GM23338 (cell line): Measurements from ENCODE around the gene TPGS2. TPM values are rescaled to one million over a fixed set of nuclear protein-coding genes. Genes with fewer than 3 reads are reported as not detected.

Experiments used
- ATAC-seq: fragments of 200-7000 bp; cut with Tn5 transposase; 3 replicates; pipeline ENCODE4 v1.9.1; 2020
- DNase-seq: peaks from one replicate; pipeline ENCODE4 v3.0.0-alpha.2; 2015; ENCODE audit warnings: low spot score
- H2AFZ ChIP-seq: fragments of 200-600 bp; sonication (generic); 2 replicates; pipeline ENCODE4 v1.8.0; 2016; ENCODE audit warnings: antibody characterized with exemption, mild to moderate bottlenecking, moderate library complexity
- H3F3A ChIP-seq: fragments of 200-600 bp; sonication (generic); replicated peaks from 2 replicates; pipeline ENCODE4 v1.8.0; 2017; ENCODE audit warnings: antibody characterized with exemption, mixed run types, low read depth
- H3K27ac ChIP-seq: fragments of 200-600 bp; sonication (generic); 2 replicates; pipeline ENCODE4 v1.6.1; 2016; ENCODE audit warnings: low read depth
- H3K27me3 ChIP-seq: fragments of 200-600 bp; sonication (generic); 2 replicates; pipeline ENCODE4 v1.8.0; 2016; ENCODE audit warnings: mild to moderate bottlenecking, mixed run types, moderate library complexity; ENCODE audit not compliant: insufficient read depth
- H3K36me3 ChIP-seq: fragments of 200-600 bp; sonication (generic); 2 replicates; pipeline ENCODE4 v1.8.0; 2016; ENCODE audit warnings: mild to moderate bottlenecking; ENCODE audit not compliant: insufficient read depth
- H3K4me1 ChIP-seq: fragments of 200-600 bp; sonication (generic); 2 replicates; pipeline ENCODE4 v1.8.0; 2016; ENCODE audit warnings: mild to moderate bottlenecking, moderate library complexity; ENCODE audit not compliant: insufficient read depth
- H3K4me2 ChIP-seq: fragments of 200-600 bp; sonication (generic); 2 replicates; pipeline ENCODE4 v1.7.1; 2017; ENCODE audit warnings: mixed run types
- H3K4me3 ChIP-seq: fragments of 200-600 bp; sonication (generic); 2 replicates; pipeline ENCODE4 v1.6.1; 2016; ENCODE audit warnings: mixed run types
- H3K79me2 ChIP-seq: fragments of 200-600 bp; sonication (generic); replicated peaks from 2 replicates; pipeline ENCODE4 v1.8.0; 2017; ENCODE audit warnings: mild to moderate bottlenecking; ENCODE audit not compliant: insufficient read depth
- H3K9me2 ChIP-seq: fragments of 200-600 bp; sonication (generic); 2 replicates; pipeline ENCODE4 v1.8.0; 2017; ENCODE audit not compliant: insufficient read depth
- H4K20me1 ChIP-seq: fragments of 200-600 bp; sonication (generic); replicated peaks from 2 replicates; pipeline ENCODE4 v1.8.0; 2017; ENCODE audit warnings: mild to moderate bottlenecking; ENCODE audit not compliant: insufficient read depth
- H3K27ac Mint-ChIP-seq: 2 replicates; pipeline ENCODE4 v1.8.0; 2020; ENCODE audit warnings: inconsistent platforms, mild to moderate bottlenecking, moderate library complexity, mixed read lengths
- H3K27me3 Mint-ChIP-seq: 3 replicates; pipeline ENCODE4 v1.8.0; 2022; ENCODE audit warnings: low read depth, mild to moderate bottlenecking, moderate library complexity, mixed read lengths, inconsistent platforms; ENCODE audit not compliant: insufficient read depth, poor library complexity
- H3K36me3 Mint-ChIP-seq: 3 replicates; pipeline ENCODE4 v1.8.0; 2021; ENCODE audit warnings: low read depth, mild to moderate bottlenecking, inconsistent platforms, moderate library complexity, mixed read lengths
- H3K4me1 Mint-ChIP-seq: 3 replicates; pipeline ENCODE4 v1.8.0; 2020; ENCODE audit warnings: mild to moderate bottlenecking, inconsistent platforms, mixed read lengths
- H3K4me3 Mint-ChIP-seq: 3 replicates; pipeline ENCODE4 v1.8.0; 2021; ENCODE audit warnings: moderate library complexity, mild to moderate bottlenecking, inconsistent platforms, mixed read lengths
- H3K9me3 Mint-ChIP-seq: 3 replicates; pipeline ENCODE4 v1.8.0; 2020; ENCODE audit warnings: moderate library complexity, mild to moderate bottlenecking, inconsistent platforms, mixed read lengths
- REST ChIP-seq: IDR thresholded peaks from one replicate; pipeline ENCODE4 v1.6.1; 2018; ENCODE audit warnings: antibody characterized with exemption; ENCODE audit not compliant: unreplicated experiment
- STAT1 ChIP-seq: IDR thresholded peaks from one replicate; pipeline ENCODE4 v1.6.1; 2016; ENCODE audit warnings: antibody characterized with exemption; ENCODE audit not compliant: unreplicated experiment
- ZNF462 ChIP-seq: fragments of 250-450 bp; sonication (Bioruptor Pico); IDR thresholded peaks from 2 replicates; pipeline ENCODE4 v1.5.0; 2020; ENCODE audit warnings: mild to moderate bottlenecking, moderate library complexity
- polyA plus RNA-seq: library from polyadenylated mRNA; unstranded; fragments of >200 nt; fragmentation: Nextera tagmentation; extraction: Ambion mirVana; gene quantifications from 2 replicates; pipeline ENCODE4 v1.2.1, GENCODE V29; 2016
- total RNA-seq: library from RNA; depleted of rRNA; stranded (reverse); fragments of >200 nt; shearing (Covaris generic); gene quantifications from 2 replicates; pipeline ENCODE4 v1.2.3, GENCODE V29; 2014
- TF ChIP-seq, protein P1 (sequence below), 2 experiments: fragments of 200-600 bp in 1 of 2; sonication (generic) in 1 of 2; conservative IDR thresholded peaks; 2 replicates each; pipeline versions ENCODE4 v1.5.1 to v1.6.1; 2016 to 2017; ENCODE audit warnings: antibody characterized with exemption in 2 of 2, low read depth in 2 of 2, mild to moderate bottlenecking in 2 of 2, moderate library complexity in 1 of 2

The TPGS2 gene
- total and polyA plus RNA-seq, 2 experiments from 2014 or later: 136 to 167 TPM

DNA sequence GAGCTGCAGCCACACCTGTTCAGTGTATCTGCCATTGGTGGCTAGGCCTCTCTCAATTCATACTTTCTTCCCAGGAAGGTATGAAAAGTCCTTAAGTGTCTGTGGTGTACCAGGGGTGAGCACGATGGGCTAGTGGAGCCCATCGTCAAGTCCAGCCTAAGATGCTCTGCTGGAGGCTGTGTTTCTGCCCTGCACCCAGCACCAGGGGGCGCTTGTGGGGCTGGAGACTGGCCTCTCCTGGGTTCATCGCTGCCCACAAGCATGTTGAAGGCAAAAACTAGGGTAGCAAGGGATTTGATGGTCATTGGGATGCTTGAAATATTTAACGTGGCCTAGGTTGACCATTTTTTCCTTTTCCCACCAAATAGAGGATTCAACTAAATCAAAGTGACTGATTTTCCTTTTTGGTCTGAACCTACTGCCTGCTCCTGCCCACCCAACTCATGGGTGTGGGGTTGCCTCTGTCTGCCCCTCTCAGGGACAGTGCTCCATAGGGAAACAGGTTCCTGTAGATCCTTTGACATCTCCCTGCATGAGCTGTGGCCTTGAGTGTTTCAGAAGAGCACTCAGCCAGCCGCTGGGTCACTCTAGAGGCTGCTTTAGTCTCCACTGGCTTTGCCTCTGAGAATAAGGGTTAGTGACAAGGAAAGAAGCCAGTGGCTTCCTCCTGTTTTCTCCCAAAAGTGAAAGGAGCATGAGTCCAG lies 59.0 kb downstream of the TPGS2 start:
- Histone ChIP-seq H2AFZ (no peak overlapping the region), H3F3A (no peaks in the 10 kb centered on the region), H3K36me3 (no peaks in the 10 kb centered on the region), H3K4me1 (0 out of 2 replicates have a peak, but pooled peaks cover 6% of the 10 kb centered on the region), H3K4me3 (no peak overlapping the region), H3K9me2 (no peaks in the 10 kb centered on the region), H3K27ac (no peak overlapping the region), H3K4me2 (no peak overlapping the region), H4K20me1 (no peaks in the 10 kb centered on the region), H3K79me2 (no peaks in the 10 kb centered on the region), H3K27me3 (no peaks in the 10 kb centered on the region)
- peaks cover 11% of the 10 kb centered on the region for H3K4me1 Mint-ChIP-seq
- ATAC-seq (peak; percentile 95), DNase-seq (peak; percentile 74)
- TF ChIP-seq, protein P1, sequence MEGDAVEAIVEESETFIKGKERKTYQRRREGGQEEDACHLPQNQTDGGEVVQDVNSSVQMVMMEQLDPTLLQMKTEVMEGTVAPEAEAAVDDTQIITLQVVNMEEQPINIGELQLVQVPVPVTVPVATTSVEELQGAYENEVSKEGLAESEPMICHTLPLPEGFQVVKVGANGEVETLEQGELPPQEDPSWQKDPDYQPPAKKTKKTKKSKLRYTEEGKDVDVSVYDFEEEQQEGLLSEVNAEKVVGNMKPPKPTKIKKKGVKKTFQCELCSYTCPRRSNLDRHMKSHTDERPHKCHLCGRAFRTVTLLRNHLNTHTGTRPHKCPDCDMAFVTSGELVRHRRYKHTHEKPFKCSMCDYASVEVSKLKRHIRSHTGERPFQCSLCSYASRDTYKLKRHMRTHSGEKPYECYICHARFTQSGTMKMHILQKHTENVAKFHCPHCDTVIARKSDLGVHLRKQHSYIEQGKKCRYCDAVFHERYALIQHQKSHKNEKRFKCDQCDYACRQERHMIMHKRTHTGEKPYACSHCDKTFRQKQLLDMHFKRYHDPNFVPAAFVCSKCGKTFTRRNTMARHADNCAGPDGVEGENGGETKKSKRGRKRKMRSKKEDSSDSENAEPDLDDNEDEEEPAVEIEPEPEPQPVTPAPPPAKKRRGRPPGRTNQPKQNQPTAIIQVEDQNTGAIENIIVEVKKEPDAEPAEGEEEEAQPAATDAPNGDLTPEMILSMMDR (conservative IDR thresholded peaks at IDR 0.05; ENCODE audit: low read depth in 2 of 2): peak; percentile 80 to 86
- no peak for TF ChIP-seq REST
- H3K9me3 Mint-ChIP-seq: no peaks in the 10 kb centered on the region
- no peak overlapping the region for H3K27ac Mint-ChIP-seq
- no peaks in the 10 kb centered on the region for H3K36me3 Mint-ChIP-seq
- no peak overlapping the region for H3K4me3 Mint-ChIP-seq
- peaks cover 5% of the 10 kb centered on the region for H3K27me3 Mint-ChIP-seq

GRCh38 chr18:36769172-36769571 lies 59.6 kb downstream of the TPGS2 start:
- Histone ChIP-seq H3K4me2 (no peak overlapping the region), H3F3A (no peaks in the 10 kb centered on the region), H3K9me2 (no peaks in the 10 kb centered on the region), H3K27me3 (no peaks in the 10 kb centered on the region), H4K20me1 (no peaks in the 10 kb centered on the region), H3K36me3 (no peaks in the 10 kb centered on the region), H3K27ac (no peak overlapping the region), H2AFZ (no peak overlapping the region), H3K4me1 (0 out of 2 replicates have a peak, but pooled peaks cover 6% of the 10 kb centered on the region), H3K4me3 (no peak overlapping the region), H3K79me2 (no peaks in the 10 kb centered on the region)
- Mint-ChIP-seq H3K4me1 (peaks cover 11% of the 10 kb centered on the region), H3K27me3 (peaks cover 4% of the 10 kb centered on the region), H3K36me3 (no peaks in the 10 kb centered on the region), H3K9me3 (no peaks in the 10 kb centered on the region), H3K27ac (no peak overlapping the region), H3K4me3 (no peak overlapping the region)
- ATAC-seq: no peak
- DNase-seq: no peak
- TF ChIP-seq ZNF462 (no peak), STAT1 (no peak), REST (no peak)
